ENCODE results near the gene MAML3.

DNA sequence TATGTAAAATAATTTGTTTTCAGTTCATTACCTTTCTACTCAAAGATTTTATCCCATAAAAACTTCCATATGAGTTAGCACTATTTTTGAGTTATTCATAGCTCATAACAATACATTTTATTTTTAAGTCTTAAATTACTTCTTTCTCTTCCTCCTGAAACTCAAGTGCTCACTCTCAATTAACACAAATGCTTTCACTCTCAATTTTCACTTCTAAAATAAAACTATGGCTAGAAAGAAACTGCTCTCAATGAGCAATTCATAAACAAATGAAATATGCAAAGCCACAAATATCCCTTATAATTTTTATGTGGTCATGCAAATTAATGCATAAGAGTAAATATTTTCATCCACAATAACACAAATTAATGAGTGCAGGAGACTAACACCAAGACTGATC, 38.8 kb downstream of the MAML3 start:
- TF ChIP-seq POLR2A (IDR thresholded peaks at IDR 0.05) = no peak
- TF ChIP-seq, protein P1, sequence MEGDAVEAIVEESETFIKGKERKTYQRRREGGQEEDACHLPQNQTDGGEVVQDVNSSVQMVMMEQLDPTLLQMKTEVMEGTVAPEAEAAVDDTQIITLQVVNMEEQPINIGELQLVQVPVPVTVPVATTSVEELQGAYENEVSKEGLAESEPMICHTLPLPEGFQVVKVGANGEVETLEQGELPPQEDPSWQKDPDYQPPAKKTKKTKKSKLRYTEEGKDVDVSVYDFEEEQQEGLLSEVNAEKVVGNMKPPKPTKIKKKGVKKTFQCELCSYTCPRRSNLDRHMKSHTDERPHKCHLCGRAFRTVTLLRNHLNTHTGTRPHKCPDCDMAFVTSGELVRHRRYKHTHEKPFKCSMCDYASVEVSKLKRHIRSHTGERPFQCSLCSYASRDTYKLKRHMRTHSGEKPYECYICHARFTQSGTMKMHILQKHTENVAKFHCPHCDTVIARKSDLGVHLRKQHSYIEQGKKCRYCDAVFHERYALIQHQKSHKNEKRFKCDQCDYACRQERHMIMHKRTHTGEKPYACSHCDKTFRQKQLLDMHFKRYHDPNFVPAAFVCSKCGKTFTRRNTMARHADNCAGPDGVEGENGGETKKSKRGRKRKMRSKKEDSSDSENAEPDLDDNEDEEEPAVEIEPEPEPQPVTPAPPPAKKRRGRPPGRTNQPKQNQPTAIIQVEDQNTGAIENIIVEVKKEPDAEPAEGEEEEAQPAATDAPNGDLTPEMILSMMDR (IDR thresholded peaks at IDR 0.05 in 8 of 11, conservative IDR thresholded peaks at IDR 0.05 in 3 of 11) = no peak

Measured in spleen (tissue), 7 donors.